CD14-positive monocyte (primary cell): Measurements from ENCODE around the gene RPS19. TPM values are rescaled to one million over a fixed set of nuclear protein-coding genes. Genes with fewer than 3 reads are reported as not detected.

ENCODE experiments used
- DNase-seq, 3 donors: peaks; one replicate each; pipeline ENCODE4 v3.0.0-alpha.2; 2011 to 2022
- H2AFZ ChIP-seq: 2 replicates; pipeline ENCODE4 v1.6.0; 2012; ENCODE audit warnings: mild to moderate bottlenecking, low read depth, low read length, inconsistent platforms; ENCODE audit not compliant: insufficient read depth, poor library complexity, severe bottlenecking
- H3K27ac ChIP-seq, 2 donors: 1 replicate in 1 of 2; 2 replicates in 1 of 2; pipeline ENCODE4 v1.5.1; 2012 to 2013; ENCODE audit warnings: low read length in 2 of 2, control low read depth in 1 of 2, inconsistent platforms in 1 of 2, low read depth in 1 of 2, mild to moderate bottlenecking in 1 of 2
- H3K27me3 ChIP-seq, 2 donors: one replicate each; pipeline versions ENCODE4 v1.6.0 to v1.6.1; 2011 to 2013; ENCODE audit warnings: low read length in 2 of 2; ENCODE audit not compliant: control insufficient read depth in 2 of 2, insufficient read depth in 2 of 2
- H3K36me3 ChIP-seq, 2 donors: replicated peaks in 1 of 2; 1 replicate in 1 of 2; 2 replicates in 1 of 2; pipeline versions ENCODE4 v1.5.1 to v1.6.1; 2012 to 2013; ENCODE audit warnings: low read length in 2 of 2, control low read depth in 1 of 2, inconsistent platforms in 1 of 2, mild to moderate bottlenecking in 1 of 2; ENCODE audit not compliant: insufficient read depth in 2 of 2, control insufficient read depth in 1 of 2
- H3K4me1 ChIP-seq, 2 donors: 1 replicate in 1 of 2; 2 replicates in 1 of 2; pipeline versions ENCODE4 v1.5.1 to v1.6.1; 2012 to 2013; ENCODE audit warnings: low read length in 2 of 2, control low read depth in 1 of 2, inconsistent platforms in 1 of 2, mild to moderate bottlenecking in 1 of 2, moderate library complexity in 1 of 2; ENCODE audit not compliant: insufficient read depth in 2 of 2, control insufficient read depth in 1 of 2
- H3K4me2 ChIP-seq: replicated peaks from 2 replicates; pipeline ENCODE3; 2012; ENCODE audit warnings: low read length, moderate library complexity, mild to moderate bottlenecking; ENCODE audit not compliant: poor library complexity, severe bottlenecking; ENCODE audit errors: extremely low read depth
- H3K4me3 ChIP-seq, 3 experiments: fragments of 200-600 bp in 1 of 3; sonication (generic) in 1 of 3; replicated peaks in 1 of 3; 1 replicate in 2 of 3; 2 replicates in 1 of 3; pipeline ENCODE4 v1.5.1; 2011 to 2013; ENCODE audit warnings: low read length in 3 of 3, mild to moderate bottlenecking in 3 of 3, control low read depth in 2 of 3, low read depth in 2 of 3, inconsistent platforms in 1 of 3, moderate library complexity in 1 of 3
- H3K79me2 ChIP-seq: 2 replicates; pipeline ENCODE4 v1.6.0; 2012; ENCODE audit warnings: mild to moderate bottlenecking, control low read depth, inconsistent platforms, low read length, moderate library complexity; ENCODE audit not compliant: insufficient read depth
- H3K9ac ChIP-seq: 2 replicates; pipeline ENCODE4 v1.6.0; 2017; ENCODE audit warnings: low read length, mild to moderate bottlenecking; ENCODE audit not compliant: insufficient read depth, poor library complexity, severe bottlenecking
- H3K9me3 ChIP-seq, 2 donors: replicated peaks in 1 of 2; 1 replicate in 1 of 2; 2 replicates in 1 of 2; pipeline versions ENCODE4 v1.5.1 to v1.6.1; 2012 to 2013; ENCODE audit warnings: low read length in 2 of 2, control low read depth in 1 of 2; ENCODE audit not compliant: control insufficient read depth in 1 of 2, insufficient read depth in 1 of 2
- H4K20me1 ChIP-seq: 2 replicates; pipeline ENCODE4 v1.6.0; 2012; ENCODE audit warnings: mild to moderate bottlenecking, low read length, control low read depth, moderate library complexity; ENCODE audit not compliant: insufficient read depth
- H3K27ac Mint-ChIP-seq, 7 donors: one replicate each; pipeline ENCODE4 v1.8.0; 2020; ENCODE audit warnings: mild to moderate bottlenecking in 7 of 7, mixed read lengths in 7 of 7, moderate library complexity in 6 of 7, inconsistent platforms in 2 of 7
- H3K27me3 Mint-ChIP-seq, 3 donors: one replicate each; pipeline ENCODE4 v1.8.0; 2021 to 2022; ENCODE audit warnings: low read depth in 3 of 3, mild to moderate bottlenecking in 3 of 3, mixed read lengths in 3 of 3, moderate library complexity in 3 of 3, inconsistent platforms in 1 of 3
- H3K36me3 Mint-ChIP-seq, 2 donors: one replicate each; pipeline ENCODE4 v1.8.0; 2020; ENCODE audit warnings: mixed read lengths in 2 of 2, inconsistent platforms in 1 of 2, mild to moderate bottlenecking in 1 of 2
- H3K4me1 Mint-ChIP-seq: one replicate; pipeline ENCODE4 v1.8.0; 2020; ENCODE audit warnings: mild to moderate bottlenecking, mixed read lengths
- H3K4me3 Mint-ChIP-seq, 2 donors: one replicate each; pipeline ENCODE4 v1.8.0; 2020; ENCODE audit warnings: mild to moderate bottlenecking in 2 of 2, mixed read lengths in 2 of 2, moderate library complexity in 1 of 2
- H3K9me3 Mint-ChIP-seq, 7 donors: one replicate each; pipeline ENCODE4 v1.8.0; 2020 to 2022; ENCODE audit warnings: mixed read lengths in 7 of 7, mild to moderate bottlenecking in 6 of 7, moderate library complexity in 6 of 7, inconsistent platforms in 2 of 7
- CTCF ChIP-seq: fragments of 200-600 bp; IDR thresholded peaks from one replicate; pipeline ENCODE4 v1.8.0; 2022; ENCODE audit warnings: antibody characterized with exemption, mild to moderate bottlenecking
- WGBS: methylation state at CpG from one replicate; pipeline ENCODE4 v1.1.5; 2013; ENCODE audit warnings: missing lambda C conversion rate; ENCODE audit not compliant: insufficient coverage; 5-methylcytosine and 5-hydroxymethylcytosine counted together
- intact Hi-C, 2 donors: fragments of 100-400 bp; cut with micrococcal nuclease; formaldehyde crosslinking; loops; one replicate each; pipeline versions ENCODE4 v1.15.0 to v1.15.1; 2023
- polyA plus RNA-seq, 3 donors: library from polyadenylated mRNA; depleted of rRNA in 1 of 3; unstranded in 2 of 3; stranded (reverse) in 1 of 3; fragments of 300-500 nt in 2 of 3; fragments of >200 nt in 1 of 3; fragmentation: Illumina TruSeq in 2 of 3; gene quantifications; 1 replicate in 2 of 3; 2 replicates in 1 of 3; pipeline ENCODE4 v1.2.3, GENCODE V29; 2012 to 2021

RPS19 gene
- polyA plus RNA-seq, 3 donors, result 1,234 to 2,117 (median 1,424) TPM

GRCh38 chr19:41879670-41880328 is 19.7 kb downstream of the RPS19 start:
- Histone ChIP-seq H3K9ac (no peak overlapping the region), H3K4me3 (no peak overlapping the region), H2AFZ (no peak overlapping the region), H4K20me1 (peaks cover 7% of the 10 kb centered on the region), H3K4me2 (no peak overlapping the region), H3K36me3 (no peaks in the 10 kb centered on the region), H3K79me2 (peaks cover 18% of the 10 kb centered on the region), H3K27ac (no peak overlapping the region), H3K4me1 (peaks cover 58 to 74% of the 10 kb centered on the region in 2 donors), H3K27me3 (no peaks in the 10 kb centered on the region), H3K9me3 (no peaks in the 10 kb centered on the region)
- H3K4me3 Mint-ChIP-seq, result no peak overlapping the region
- WGBS, result 17% methylated on average over 1 of the region's 7 CpGs
- peaks cover 60% of the 10 kb centered on the region for H3K4me1 Mint-ChIP-seq
- intact Hi-C loops, result loop anchor here in 1 of 2 donors (5.0 kb wide), 2 partner anchors 53 to 78 kb away; partner anchors contain the start of gene RABAC1
- TF ChIP-seq CTCF, result no peak
- H3K27ac Mint-ChIP-seq, result peak overlapping the region in 2 of 7 donors; percentile 6 to 37
- peaks cover 0 to 1% of the 10 kb centered on the region in 2 donors for H3K36me3 Mint-ChIP-seq
- no peak for DNase-seq
- H3K9me3 Mint-ChIP-seq, result peaks cover 0 to 4% (median 0%) of the 10 kb centered on the region in 7 donors
- peaks cover 0 to 1% (median 0%) of the 10 kb centered on the region in 3 donors for H3K27me3 Mint-ChIP-seq

- peaks cover 23% of the 10 kb centered on the region for H3K79me2 ChIP-seq
- WGBS, result no CpG with 5 or more reads among the region's 5 CpGs
- H4K20me1 ChIP-seq, result peaks cover 12% of the 10 kb centered on the region
- no peaks in the 10 kb centered on the region for H3K9me3 ChIP-seq
- intact Hi-C loops, result loop anchor here in 1 of 2 donors (5.0 kb wide), 2 partner anchors 52 to 77 kb away; partner anchors contain the start of gene RABAC1
- peaks cover 0 to 4% (median 0%) of the 10 kb centered on the region in 7 donors for H3K9me3 Mint-ChIP-seq
- no peak overlapping the region for H3K9ac ChIP-seq
- no peak overlapping the region for H3K4me2 ChIP-seq
- peaks cover 0 to 1% (median 0%) of the 10 kb centered on the region in 3 donors for H3K27me3 Mint-ChIP-seq
- no peak overlapping the region for H3K4me3 ChIP-seq
- TF ChIP-seq CTCF, result no peak
- H3K36me3 ChIP-seq, result peaks cover 0 to 4% of the 10 kb centered on the region in 2 donors
- peaks cover 62 to 77% of the 10 kb centered on the region in 2 donors for H3K4me1 ChIP-seq
- H3K36me3 Mint-ChIP-seq, result peaks cover 2 to 5% of the 10 kb centered on the region in 2 donors
- H2AFZ ChIP-seq, result no peak overlapping the region
- no peaks in the 10 kb centered on the region for H3K27me3 ChIP-seq
- peak overlapping the region in 2 of 7 donors; percentile 6 to 37 for H3K27ac Mint-ChIP-seq
- H3K4me1 Mint-ChIP-seq, result peaks cover 62% of the 10 kb centered on the region
- H3K4me3 Mint-ChIP-seq, result no peak overlapping the region
- H3K27ac ChIP-seq, result no peak overlapping the region
- DNase-seq, result no peak
These were observed 20.3 kb downstream of the RPS19 start for GRCh38 chr19:41880329-41880708.
